ENCODE data around the gene ABHD1. TPM values are rescaled to one million over a fixed set of nuclear protein-coding genes. Genes with fewer than 3 reads are reported as not detected.

ABHD1 gene
- total RNA-seq, 1 experiment from 2014 or later, result not detected

- Histone ChIP-seq H3K9me3 (replicated peaks) (no peaks in the 10 kb centered on the region), H3K27ac (no peak overlapping the region), H3K36me3 (no peaks in the 10 kb centered on the region), H3K27me3 (peaks cover 8% of the 10 kb centered on the region; the same call in 1 of the 2 replicates), H3K4me1 (peaks cover 49% of the 10 kb centered on the region), H3K4me3 (no peak overlapping the region)
- DNase-seq, result no peak
Measured at GRCh38 chr2:27084297-27085061, 39.1 kb upstream of the ABHD1 start.

- peaks cover 42% of the 10 kb centered on the region for H3K4me1 ChIP-seq
- H3K27ac ChIP-seq, result no peak overlapping the region
- H3K27me3 ChIP-seq, result peaks cover 10% of the 10 kb centered on the region; the same call in 1 of the 2 replicates
- no peaks in the 10 kb centered on the region for H3K36me3 ChIP-seq
- H3K4me3 ChIP-seq, result no peak overlapping the region
- no peaks in the 10 kb centered on the region for H3K9me3 ChIP-seq (replicated peaks)
- no peak for DNase-seq
Measured at GRCh38 chr2:27085062-27085672, 38.4 kb upstream of the ABHD1 start.

- H3K4me1 ChIP-seq, result peaks cover 37% of the 10 kb centered on the region
- no peaks in the 10 kb centered on the region for H3K36me3 ChIP-seq
- no peak for DNase-seq
- H3K27ac ChIP-seq, result no peak overlapping the region
- H3K4me3 ChIP-seq, result no peak overlapping the region
- H3K27me3 ChIP-seq, result peaks cover 10% of the 10 kb centered on the region; the same call in 1 of the 2 replicates
- H3K9me3 ChIP-seq (replicated peaks), result no peaks in the 10 kb centered on the region
Measured at GRCh38 chr2:27085673-27086089, 37.9 kb upstream of the ABHD1 start.

- H3K27ac ChIP-seq, result no peak overlapping the region
- peaks cover 34% of the 10 kb centered on the region for H3K4me1 ChIP-seq
- peaks cover 10% of the 10 kb centered on the region; the same call in 1 of the 2 replicates for H3K27me3 ChIP-seq
- H3K4me3 ChIP-seq, result peak overlapping the region; percentile 52
- no peaks in the 10 kb centered on the region for H3K9me3 ChIP-seq (replicated peaks)
- no peaks in the 10 kb centered on the region for H3K36me3 ChIP-seq
- DNase-seq, result peak; percentile 94 to 97
Measured at GRCh38 chr2:27086090-27086723, 37.4 kb upstream of the ABHD1 start.

GRCh38 chr2:27086724-27087593 lies 36.7 kb upstream of the ABHD1 start, which contains the start of gene KHK:
Gene KHK (plus strand): TSS chr2:27086772. CDS start chr2:27087260, 488 bp downstream.
- DNase-seq, result peak; percentile 45 to 54
- Histone ChIP-seq H3K27ac (no peak within 1 kb of the TSS), H3K4me1 (peaks cover 28% of the 10 kb centered on the region), H3K9me3 (replicated peaks) (no peaks in the 10 kb centered on the region), H3K27me3 (peaks cover 10% of the 10 kb centered on the region; the same call in 1 of the 2 replicates), H3K4me3 (peak within 1 kb of the TSS; percentile 52), H3K36me3 (no peaks in the 10 kb centered on the region)

- Histone ChIP-seq H3K4me1 (peaks cover 18% of the 10 kb centered on the region), H3K27me3 (peaks cover 15% of the 10 kb centered on the region; the same call in 1 of the 2 replicates), H3K4me3 (no peak overlapping the region), H3K36me3 (no peaks in the 10 kb centered on the region), H3K27ac (no peak overlapping the region), H3K9me3 (replicated peaks) (no peaks in the 10 kb centered on the region)
- DNase-seq, result no peak
Measured at GRCh38 chr2:27087823-27088410, 35.7 kb upstream of the ABHD1 start.

GRCh38 chr2:27088634-27089033 lies 35.0 kb upstream of the ABHD1 start:
- Histone ChIP-seq H3K9me3 (replicated peaks) (no peaks in the 10 kb centered on the region), H3K27ac (no peak overlapping the region), H3K4me1 (peaks cover 12% of the 10 kb centered on the region), H3K36me3 (no peaks in the 10 kb centered on the region), H3K4me3 (no peak overlapping the region), H3K27me3 (peaks cover 20% of the 10 kb centered on the region; the same call in 1 of the 2 replicates)
- no peak for DNase-seq

- Histone ChIP-seq H3K9me3 (replicated peaks) (no peaks in the 10 kb centered on the region), H3K36me3 (no peaks in the 10 kb centered on the region), H3K27ac (no peak overlapping the region), H3K4me1 (peaks cover 5% of the 10 kb centered on the region), H3K27me3 (peaks cover 22% of the 10 kb centered on the region; the same call in 1 of the 2 replicates), H3K4me3 (no peak overlapping the region)
- DNase-seq, result no peak
Measured at GRCh38 chr2:27089111-27089954, 34.3 kb upstream of the ABHD1 start.

- H3K36me3 ChIP-seq, result no peaks in the 10 kb centered on the region
- no peak overlapping the region for H3K27ac ChIP-seq
- H3K9me3 ChIP-seq (replicated peaks), result no peaks in the 10 kb centered on the region
- H3K4me1 ChIP-seq, result no peaks in the 10 kb centered on the region; the same call in 1 of the 2 replicates
- no peak overlapping the region for H3K4me3 ChIP-seq
- H3K27me3 ChIP-seq, result peaks cover 22% of the 10 kb centered on the region; the same call in 1 of the 2 replicates
- no peak for DNase-seq
Measured at GRCh38 chr2:27091746-27092695, 31.6 kb upstream of the ABHD1 start.

- Histone ChIP-seq H3K27ac (no peak overlapping the region), H3K9me3 (replicated peaks) (no peaks in the 10 kb centered on the region), H3K4me1 (no peaks in the 10 kb centered on the region), H3K36me3 (no peaks in the 10 kb centered on the region), H3K27me3 (peaks cover 22% of the 10 kb centered on the region; the same call in 1 of the 2 replicates), H3K4me3 (no peak overlapping the region)
- no peak for DNase-seq
Measured at GRCh38 chr2:27092696-27093429, 30.8 kb upstream of the ABHD1 start.

GRCh38 chr2:27093430-27094352 lies 29.9 kb upstream of the ABHD1 start:
- no peak for DNase-seq

More at GRCh38 chr2:27093430-27094352, 29.9 kb upstream of the ABHD1 start:
- H3K9me3 ChIP-seq (replicated peaks), result no peaks in the 10 kb centered on the region
- H3K4me3 ChIP-seq, result no peak overlapping the region
- H3K36me3 ChIP-seq, result no peaks in the 10 kb centered on the region
- H3K27me3 ChIP-seq, result peaks cover 19% of the 10 kb centered on the region; the same call in 1 of the 2 replicates
- no peak overlapping the region for H3K27ac ChIP-seq
- no peaks in the 10 kb centered on the region for H3K4me1 ChIP-seq
